Peyer's patch (tissue), 4 donors: ENCODE measurements around the gene SRSF5.

ENCODE experiments used
- CTCF ChIP-seq, 6 experiments: fragments of 450-650 bp in 4 of 6; fragments of 200-600 bp in 2 of 6; sonication (generic) in 1 of 6; IDR thresholded peaks; one replicate each; pipeline ENCODE4 v1.5.1; 2017 to 2019; ENCODE audit warnings: antibody characterized with exemption in 6 of 6, mild to moderate bottlenecking in 3 of 6, moderate library complexity in 1 of 6
- POLR2A ChIP-seq, 2 donors: fragments of 450-650 bp; IDR thresholded peaks; one replicate each; pipeline ENCODE4 v1.5.1; 2017; ENCODE audit warnings: antibody characterized with exemption in 2 of 2, mild to moderate bottlenecking in 2 of 2, moderate library complexity in 2 of 2

GRCh38 chr14:69796797-69797500, 30.0 kb downstream of the SRSF5 start, which contains the start of gene SLC10A1:
- TF ChIP-seq CTCF (IDR thresholded peaks at IDR 0.05) (no peak), POLR2A (IDR thresholded peaks at IDR 0.05) (no peak)
